SK-N-SH (cell line): ENCODE data around the gene ZNF441.

Experiments
- TF ChIP-seq, protein P1 (sequence below): fragments of 200-600 bp; sonication (generic); IDR thresholded peaks from 2 replicates; pipeline ENCODE4 v1.6.1; 2017; ENCODE audit warnings: antibody characterized with exemption, mild to moderate bottlenecking, moderate library complexity
- TF ChIP-seq, protein P2 (sequence below): IDR thresholded peaks from 2 replicates; pipeline ENCODE4 v1.4.0; 2012; ENCODE audit warnings: low read depth

DNA sequence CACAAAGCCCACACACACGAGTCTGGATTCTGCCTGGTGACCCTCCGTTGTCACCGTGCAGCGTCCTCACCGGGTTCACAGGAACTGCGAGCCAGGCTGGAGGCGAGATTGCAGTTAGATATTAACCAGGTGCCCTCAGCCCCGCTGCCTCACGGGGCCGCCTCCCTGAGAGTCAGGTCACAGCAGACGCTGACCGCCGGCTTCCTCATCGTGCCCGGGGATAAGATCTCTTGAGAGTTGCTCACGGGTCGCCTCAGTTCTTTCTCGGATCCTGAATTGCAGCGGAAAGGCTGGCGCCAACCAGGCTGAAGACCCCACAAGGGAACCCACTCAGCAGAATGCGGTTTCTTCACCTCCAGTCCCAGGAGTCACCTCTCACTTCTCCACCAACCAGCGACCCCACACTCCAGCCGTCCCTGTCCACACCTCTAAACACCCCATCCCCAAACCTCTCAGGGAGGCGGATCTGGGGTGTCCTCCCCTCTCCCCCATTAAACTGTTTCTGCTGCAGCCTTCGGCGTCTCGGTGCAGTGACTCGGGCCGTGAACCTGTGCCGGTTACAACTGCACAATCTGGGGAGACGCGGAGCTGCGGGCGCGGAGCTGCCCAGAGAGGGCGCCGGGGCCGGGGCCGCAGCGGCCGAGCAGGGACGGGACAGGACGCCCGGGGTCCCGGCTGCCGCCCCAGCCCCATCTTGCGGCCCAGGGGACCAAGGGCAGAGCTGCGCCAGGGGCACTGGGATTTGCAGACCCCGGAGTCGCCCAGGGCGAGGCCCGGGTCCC is 28.6 kb upstream of the ZNF441 start:
- TF ChIP-seq, protein P1, sequence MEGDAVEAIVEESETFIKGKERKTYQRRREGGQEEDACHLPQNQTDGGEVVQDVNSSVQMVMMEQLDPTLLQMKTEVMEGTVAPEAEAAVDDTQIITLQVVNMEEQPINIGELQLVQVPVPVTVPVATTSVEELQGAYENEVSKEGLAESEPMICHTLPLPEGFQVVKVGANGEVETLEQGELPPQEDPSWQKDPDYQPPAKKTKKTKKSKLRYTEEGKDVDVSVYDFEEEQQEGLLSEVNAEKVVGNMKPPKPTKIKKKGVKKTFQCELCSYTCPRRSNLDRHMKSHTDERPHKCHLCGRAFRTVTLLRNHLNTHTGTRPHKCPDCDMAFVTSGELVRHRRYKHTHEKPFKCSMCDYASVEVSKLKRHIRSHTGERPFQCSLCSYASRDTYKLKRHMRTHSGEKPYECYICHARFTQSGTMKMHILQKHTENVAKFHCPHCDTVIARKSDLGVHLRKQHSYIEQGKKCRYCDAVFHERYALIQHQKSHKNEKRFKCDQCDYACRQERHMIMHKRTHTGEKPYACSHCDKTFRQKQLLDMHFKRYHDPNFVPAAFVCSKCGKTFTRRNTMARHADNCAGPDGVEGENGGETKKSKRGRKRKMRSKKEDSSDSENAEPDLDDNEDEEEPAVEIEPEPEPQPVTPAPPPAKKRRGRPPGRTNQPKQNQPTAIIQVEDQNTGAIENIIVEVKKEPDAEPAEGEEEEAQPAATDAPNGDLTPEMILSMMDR, result no peak; the same call in 1 of the 2 replicates
- TF ChIP-seq, protein P2, sequence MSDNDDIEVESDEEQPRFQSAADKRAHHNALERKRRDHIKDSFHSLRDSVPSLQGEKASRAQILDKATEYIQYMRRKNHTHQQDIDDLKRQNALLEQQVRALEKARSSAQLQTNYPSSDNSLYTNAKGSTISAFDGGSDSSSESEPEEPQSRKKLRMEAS, result no peak
